ENCODE measurements around the gene HIPK3.

Gene HIPK3

GRCh38 chr11:33399421-33399820 lies 142.2 kb downstream of the HIPK3 start:
- no peak for DNase-seq

GRCh38 chr11:33402066-33402465 lies 144.9 kb downstream of the HIPK3 start:
- no peak for DNase-seq

- no peak for DNase-seq
Measured at GRCh38 chr11:33403344-33403743, 146.2 kb downstream of the HIPK3 start.

- DNase-seq = no peak
Measured at GRCh38 chr11:33405834-33406602, 148.8 kb downstream of the HIPK3 start.
